Hepatocyte (in vitro differentiated cells): ENCODE results near the gene LIN52.

Experiments used
- CTCF ChIP-seq: fragments of 200-600 bp; sonication (generic); IDR thresholded peaks from 2 replicates; pipeline ENCODE4 v1.5.1; 2016; ENCODE audit warnings: antibody characterized with exemption, mild to moderate bottlenecking; ENCODE audit not compliant: poor library complexity
- EZH2 ChIP-seq: fragments of 200-600 bp; sonication (generic); IDR thresholded peaks from 2 replicates; pipeline ENCODE4 v1.6.1; 2016; ENCODE audit warnings: antibody characterized with exemption, mild to moderate bottlenecking, borderline replicate concordance
- EZH2phosphoT487 ChIP-seq: fragments of 200-600 bp; sonication (generic); IDR thresholded peaks from one replicate; pipeline ENCODE4 v1.6.1; 2018; ENCODE audit warnings: antibody characterized with exemption, mild to moderate bottlenecking, low read depth, moderate library complexity; ENCODE audit not compliant: unreplicated experiment, severe bottlenecking

- TF ChIP-seq EZH2 (no peak), EZH2phosphoT487 (no peak), CTCF (no peak)
Measured at GRCh38 chr14:74085828-74086227, 1.1 kb downstream of the LIN52 start.
